ENCODE results near the gene DYTN.

The DYTN gene

DNA sequence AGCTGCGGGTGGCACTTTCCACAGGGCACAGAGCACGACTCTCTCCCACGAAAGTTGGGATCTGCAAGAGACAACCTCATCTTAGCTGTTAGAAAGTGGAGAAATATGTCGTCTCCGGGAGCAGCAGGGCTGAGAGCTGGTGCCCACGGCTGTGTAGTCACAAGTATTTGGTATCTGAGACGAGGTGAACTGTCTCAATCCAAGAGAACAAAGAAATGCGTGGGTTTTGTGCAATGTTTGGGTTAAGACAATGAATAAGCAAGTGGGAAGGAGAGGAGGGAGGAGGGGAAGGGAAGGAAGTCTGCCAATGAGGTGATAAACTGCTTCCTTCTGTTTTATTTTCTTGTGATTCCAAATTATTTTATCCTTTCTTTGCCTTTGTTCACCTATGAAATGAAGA, 18.0 kb downstream of the DYTN start:
- peak overlapping the region; percentile 45 for H3K4me3 ChIP-seq (ENCODE audit: low read length, poor library complexity, severe bottlenecking)
- H3K9ac ChIP-seq (ENCODE audit: low read depth, low read length, poor library complexity, severe bottlenecking): peak overlapping the region; percentile 35
- H3K79me2 ChIP-seq (ENCODE audit: insufficient read depth, low read length): no peaks in the 10 kb centered on the region
- H3F3A ChIP-seq (ENCODE audit: low read depth): no peaks in the 10 kb centered on the region
- H4K20me1 ChIP-seq (ENCODE audit: insufficient read depth, low read length, poor library complexity, severe bottlenecking): no peaks in the 10 kb centered on the region
- H3K9me3 ChIP-seq (ENCODE audit: insufficient read depth, low read depth, low read length): no peaks in the 10 kb centered on the region
- no peak for TF ChIP-seq EZH2phosphoT487 (IDR thresholded peaks at IDR 0.05; ENCODE audit: borderline replicate concordance)
- no peaks in the 10 kb centered on the region for H3K27me3 ChIP-seq (ENCODE audit: insufficient read depth, low read length, poor library complexity, severe bottlenecking)
- no peaks in the 10 kb centered on the region for H3K9me2 ChIP-seq (replicated peaks; ENCODE audit: low read depth, low read length)
- H3K4me2 ChIP-seq (ENCODE audit: low read depth, low read length, poor library complexity, severe bottlenecking): peak overlapping the region; percentile 61
- H2AFZ ChIP-seq (ENCODE audit: low read length): peak overlapping the region; percentile 82
- H3K4me1 ChIP-seq (ENCODE audit: insufficient read depth, low read length, poor library complexity, severe bottlenecking): peaks cover 14% of the 10 kb centered on the region
- no peaks in the 10 kb centered on the region for H3K36me3 ChIP-seq (ENCODE audit: insufficient read depth, low read length)

DNA sequence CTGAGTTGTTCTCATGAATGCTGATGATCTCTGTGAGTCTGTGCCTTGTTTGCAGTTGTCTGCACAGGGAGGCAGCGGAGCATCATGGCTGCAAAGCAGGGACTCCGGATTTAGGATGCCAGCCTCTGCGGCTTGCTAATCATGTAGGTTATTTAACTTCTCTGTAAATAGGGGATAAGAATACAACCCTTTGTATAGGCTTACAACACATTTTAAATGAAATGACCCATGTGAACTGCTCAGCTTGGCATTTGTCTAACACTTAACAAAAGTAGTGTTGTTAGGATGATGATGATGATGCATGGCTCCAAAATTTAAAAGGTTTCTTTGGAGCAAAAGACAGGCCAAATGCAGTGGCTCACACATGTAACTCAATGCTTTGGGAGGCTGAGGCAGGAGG, 19.4 kb downstream of the DYTN start:
- no peaks in the 10 kb centered on the region for H3K27me3 ChIP-seq (ENCODE audit: insufficient read depth, low read length, poor library complexity, severe bottlenecking)
- no peaks in the 10 kb centered on the region for H3K79me2 ChIP-seq (ENCODE audit: insufficient read depth, low read length)
- H3K9me2 ChIP-seq (replicated peaks; ENCODE audit: low read depth, low read length): no peaks in the 10 kb centered on the region
- TF ChIP-seq, protein P1, sequence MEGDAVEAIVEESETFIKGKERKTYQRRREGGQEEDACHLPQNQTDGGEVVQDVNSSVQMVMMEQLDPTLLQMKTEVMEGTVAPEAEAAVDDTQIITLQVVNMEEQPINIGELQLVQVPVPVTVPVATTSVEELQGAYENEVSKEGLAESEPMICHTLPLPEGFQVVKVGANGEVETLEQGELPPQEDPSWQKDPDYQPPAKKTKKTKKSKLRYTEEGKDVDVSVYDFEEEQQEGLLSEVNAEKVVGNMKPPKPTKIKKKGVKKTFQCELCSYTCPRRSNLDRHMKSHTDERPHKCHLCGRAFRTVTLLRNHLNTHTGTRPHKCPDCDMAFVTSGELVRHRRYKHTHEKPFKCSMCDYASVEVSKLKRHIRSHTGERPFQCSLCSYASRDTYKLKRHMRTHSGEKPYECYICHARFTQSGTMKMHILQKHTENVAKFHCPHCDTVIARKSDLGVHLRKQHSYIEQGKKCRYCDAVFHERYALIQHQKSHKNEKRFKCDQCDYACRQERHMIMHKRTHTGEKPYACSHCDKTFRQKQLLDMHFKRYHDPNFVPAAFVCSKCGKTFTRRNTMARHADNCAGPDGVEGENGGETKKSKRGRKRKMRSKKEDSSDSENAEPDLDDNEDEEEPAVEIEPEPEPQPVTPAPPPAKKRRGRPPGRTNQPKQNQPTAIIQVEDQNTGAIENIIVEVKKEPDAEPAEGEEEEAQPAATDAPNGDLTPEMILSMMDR (conservative IDR thresholded peaks at IDR 0.05; ENCODE audit: low read length): no peak
- TF ChIP-seq EZH2phosphoT487 (IDR thresholded peaks at IDR 0.05; ENCODE audit: borderline replicate concordance): no peak
- H3K4me3 ChIP-seq (ENCODE audit: low read length, poor library complexity, severe bottlenecking): no peak overlapping the region
- H3K4me2 ChIP-seq (ENCODE audit: low read depth, low read length, poor library complexity, severe bottlenecking): no peak overlapping the region
- H3K36me3 ChIP-seq (ENCODE audit: insufficient read depth, low read length): no peaks in the 10 kb centered on the region
- peaks cover 8% of the 10 kb centered on the region for H3K4me1 ChIP-seq (ENCODE audit: insufficient read depth, low read length, poor library complexity, severe bottlenecking)
- H2AFZ ChIP-seq (ENCODE audit: low read length): no peak overlapping the region
- no peaks in the 10 kb centered on the region for H3F3A ChIP-seq (ENCODE audit: low read depth)
- H3K9me3 ChIP-seq (ENCODE audit: insufficient read depth, low read depth, low read length): no peaks in the 10 kb centered on the region
- H3K9ac ChIP-seq (ENCODE audit: low read depth, low read length, poor library complexity, severe bottlenecking): no peak overlapping the region
- no peaks in the 10 kb centered on the region for H4K20me1 ChIP-seq (ENCODE audit: insufficient read depth, low read length, poor library complexity, severe bottlenecking)

DNA sequence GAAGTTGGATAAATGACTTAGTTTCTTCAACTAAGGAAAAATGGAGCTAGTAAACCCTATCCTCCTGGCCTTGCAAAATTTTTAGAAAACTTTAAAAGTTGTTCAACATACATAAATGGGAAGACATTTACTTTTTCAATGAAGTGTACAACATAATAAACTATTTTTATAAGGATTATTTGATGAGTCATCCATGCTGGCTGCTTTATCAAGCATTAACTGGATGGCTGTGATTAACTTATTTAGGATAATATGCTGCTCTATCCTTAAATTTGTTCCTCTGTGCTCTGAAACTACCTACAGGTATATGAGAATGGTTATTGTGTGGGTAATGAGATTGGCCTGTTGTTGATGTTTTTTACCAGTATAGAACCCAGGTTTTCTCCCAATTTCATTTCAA, 21.3 kb downstream of the DYTN start:
- Histone ChIP-seq H3K4me2 (ENCODE audit: low read depth, low read length, poor library complexity, severe bottlenecking) (no peak overlapping the region), H4K20me1 (ENCODE audit: insufficient read depth, low read length, poor library complexity, severe bottlenecking) (no peaks in the 10 kb centered on the region), H3K4me1 (ENCODE audit: insufficient read depth, low read length, poor library complexity, severe bottlenecking) (peaks cover 8% of the 10 kb centered on the region), H3K36me3 (ENCODE audit: insufficient read depth, low read length) (no peaks in the 10 kb centered on the region), H3K79me2 (ENCODE audit: insufficient read depth, low read length) (no peaks in the 10 kb centered on the region), H3K4me3 (ENCODE audit: low read length, poor library complexity, severe bottlenecking) (no peak overlapping the region), H3K9me2 (replicated peaks; ENCODE audit: low read depth, low read length) (no peaks in the 10 kb centered on the region), H3K27me3 (ENCODE audit: insufficient read depth, low read length, poor library complexity, severe bottlenecking) (no peaks in the 10 kb centered on the region), H3K9me3 (ENCODE audit: insufficient read depth, low read depth, low read length) (no peaks in the 10 kb centered on the region), H2AFZ (ENCODE audit: low read length) (no peak overlapping the region), H3F3A (ENCODE audit: low read depth) (no peaks in the 10 kb centered on the region), H3K9ac (ENCODE audit: low read depth, low read length, poor library complexity, severe bottlenecking) (no peak overlapping the region)
- TF ChIP-seq, protein P1 (conservative IDR thresholded peaks at IDR 0.05; ENCODE audit: low read length): no peak
- no peak for TF ChIP-seq EZH2phosphoT487 (IDR thresholded peaks at IDR 0.05; ENCODE audit: borderline replicate concordance)

DNA sequence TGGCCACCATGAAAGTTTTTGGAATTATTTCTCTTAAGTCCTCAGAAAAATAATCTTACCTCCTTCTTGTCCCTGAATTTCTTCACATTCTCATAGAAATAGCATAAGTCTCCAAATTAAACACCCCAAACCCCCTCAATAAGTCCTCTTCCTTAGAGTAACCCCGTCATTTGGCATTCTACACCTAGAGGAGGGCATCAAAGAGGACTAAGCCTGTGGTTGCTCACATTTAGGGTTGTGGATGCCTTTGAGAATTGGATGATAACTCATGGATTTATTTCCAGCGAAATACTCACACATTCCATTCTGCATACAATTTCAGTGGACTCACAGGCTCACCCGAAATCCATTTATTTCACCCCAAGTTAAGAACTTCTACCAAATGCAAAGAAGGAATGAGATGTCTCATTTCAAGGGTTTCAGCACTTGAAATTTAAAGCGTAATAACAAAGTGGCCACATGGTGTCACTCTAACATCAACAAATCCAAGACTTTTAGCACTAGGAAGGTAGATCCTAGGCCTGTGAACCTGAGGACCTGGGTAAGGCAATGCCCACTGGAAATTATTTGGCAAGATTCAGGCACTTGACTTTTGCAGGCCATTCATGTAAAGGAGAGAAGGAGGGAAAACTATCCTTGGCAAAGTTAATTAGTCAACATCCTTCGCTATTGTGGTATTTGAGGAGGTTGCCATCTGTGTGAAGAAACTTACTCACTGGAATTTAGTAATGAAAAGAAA, 24.6 kb downstream of the DYTN start:
- Histone ChIP-seq H3K4me1 (ENCODE audit: insufficient read depth, low read length, poor library complexity, severe bottlenecking) (no peaks in the 10 kb centered on the region), H3K36me3 (ENCODE audit: insufficient read depth, low read length) (no peaks in the 10 kb centered on the region), H4K20me1 (ENCODE audit: insufficient read depth, low read length, poor library complexity, severe bottlenecking) (no peaks in the 10 kb centered on the region), H3K79me2 (ENCODE audit: insufficient read depth, low read length) (no peaks in the 10 kb centered on the region), H3F3A (ENCODE audit: low read depth) (no peaks in the 10 kb centered on the region), H3K9me3 (ENCODE audit: insufficient read depth, low read depth, low read length) (no peaks in the 10 kb centered on the region), H3K9ac (ENCODE audit: low read depth, low read length, poor library complexity, severe bottlenecking) (no peak overlapping the region), H3K4me2 (ENCODE audit: low read depth, low read length, poor library complexity, severe bottlenecking) (no peak overlapping the region), H3K9me2 (replicated peaks; ENCODE audit: low read depth, low read length) (no peaks in the 10 kb centered on the region), H3K4me3 (ENCODE audit: low read length, poor library complexity, severe bottlenecking) (no peak overlapping the region), H3K27me3 (ENCODE audit: insufficient read depth, low read length, poor library complexity, severe bottlenecking) (no peaks in the 10 kb centered on the region), H2AFZ (ENCODE audit: low read length) (no peak overlapping the region)
- TF ChIP-seq, protein P1 (conservative IDR thresholded peaks at IDR 0.05; ENCODE audit: low read length): peak; percentile 85
- TF ChIP-seq EZH2phosphoT487 (IDR thresholded peaks at IDR 0.05; ENCODE audit: borderline replicate concordance): no peak

Data from Loucy (cell line).